ENCODE data around the gene ITGA7.

ITGA7 gene

DNA sequence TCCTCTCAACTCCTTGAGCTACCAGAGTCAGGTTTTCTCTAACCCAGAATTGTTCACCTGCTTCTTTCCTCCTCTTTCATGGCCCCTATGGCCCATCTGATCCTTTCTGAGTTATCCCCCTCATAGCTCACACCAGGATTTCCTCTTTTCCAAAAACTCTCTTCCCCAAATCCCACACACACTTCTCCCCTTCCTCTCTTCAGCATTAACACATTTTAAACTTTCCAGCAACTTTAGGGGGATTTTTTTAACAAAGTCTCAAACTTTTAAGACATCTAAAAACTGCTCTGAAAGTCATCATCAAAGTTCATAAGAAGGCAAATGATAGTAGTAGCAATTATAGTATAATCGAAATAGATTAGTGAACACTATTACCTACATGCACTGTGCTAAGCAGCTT, 63.1 kb downstream of the ITGA7 start:
- POLR2A ChIA-PET (ENCODE audit: low non-redundant PET) = no interaction called here
- no peak overlapping the region for H3K27ac ChIP-seq
- CTCF ChIA-PET = interaction anchor here (0.6 to 1.4 kb wide), 4 partner anchors 11 to 90 kb away, joined by 3 to 6 read pairs (median 4); partner anchors contain the start of gene RDH5
- no peak for DNase-seq (ENCODE audit: low spot score)
- TF ChIP-seq, protein P1, sequence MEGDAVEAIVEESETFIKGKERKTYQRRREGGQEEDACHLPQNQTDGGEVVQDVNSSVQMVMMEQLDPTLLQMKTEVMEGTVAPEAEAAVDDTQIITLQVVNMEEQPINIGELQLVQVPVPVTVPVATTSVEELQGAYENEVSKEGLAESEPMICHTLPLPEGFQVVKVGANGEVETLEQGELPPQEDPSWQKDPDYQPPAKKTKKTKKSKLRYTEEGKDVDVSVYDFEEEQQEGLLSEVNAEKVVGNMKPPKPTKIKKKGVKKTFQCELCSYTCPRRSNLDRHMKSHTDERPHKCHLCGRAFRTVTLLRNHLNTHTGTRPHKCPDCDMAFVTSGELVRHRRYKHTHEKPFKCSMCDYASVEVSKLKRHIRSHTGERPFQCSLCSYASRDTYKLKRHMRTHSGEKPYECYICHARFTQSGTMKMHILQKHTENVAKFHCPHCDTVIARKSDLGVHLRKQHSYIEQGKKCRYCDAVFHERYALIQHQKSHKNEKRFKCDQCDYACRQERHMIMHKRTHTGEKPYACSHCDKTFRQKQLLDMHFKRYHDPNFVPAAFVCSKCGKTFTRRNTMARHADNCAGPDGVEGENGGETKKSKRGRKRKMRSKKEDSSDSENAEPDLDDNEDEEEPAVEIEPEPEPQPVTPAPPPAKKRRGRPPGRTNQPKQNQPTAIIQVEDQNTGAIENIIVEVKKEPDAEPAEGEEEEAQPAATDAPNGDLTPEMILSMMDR (conservative IDR thresholded peaks at IDR 0.05; ENCODE audit: low read depth) = no peak

- no peak overlapping the region for H3K27ac ChIP-seq
- no peak for DNase-seq (ENCODE audit: low spot score)
- CTCF ChIA-PET = no interaction called here
- POLR2A ChIA-PET (ENCODE audit: low non-redundant PET) = no interaction called here
- TF ChIP-seq, protein P1 (conservative IDR thresholded peaks at IDR 0.05; ENCODE audit: low read depth) = no peak
These were observed 65.0 kb downstream of the ITGA7 start for GRCh38 chr12:55642669-55643068.

GRCh38 chr12:55642267-55642666, 65.4 kb downstream of the ITGA7 start:
- no peak overlapping the region for H3K27ac ChIP-seq
- ChIA-PET CTCF (no interaction called here), POLR2A (ENCODE audit: low non-redundant PET) (no interaction called here)
- TF ChIP-seq, protein P1 (conservative IDR thresholded peaks at IDR 0.05; ENCODE audit: low read depth) = no peak
- no peak for DNase-seq (ENCODE audit: low spot score)

DNA sequence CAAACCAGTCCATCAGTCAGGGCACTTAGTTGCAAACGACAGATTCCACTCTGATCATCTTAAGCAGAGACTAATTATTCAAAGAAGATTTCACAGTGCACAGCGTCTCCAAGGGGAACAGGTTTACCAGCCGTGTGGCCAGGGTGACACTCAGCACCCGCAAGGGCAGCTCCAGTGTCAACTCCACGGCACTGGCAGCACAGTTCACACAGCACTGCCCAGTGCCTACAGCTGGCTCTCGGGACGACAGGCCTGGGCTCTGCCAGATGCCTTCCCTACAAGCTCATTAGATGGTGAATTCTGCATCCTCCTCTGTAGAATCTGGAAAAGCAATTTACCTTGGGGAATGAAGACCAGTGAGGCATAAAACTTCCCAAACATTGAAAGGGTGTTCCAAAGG, 66.1 kb downstream of the ITGA7 start:
- DNase-seq (ENCODE audit: low spot score) = no peak
- ChIA-PET POLR2A (ENCODE audit: low non-redundant PET) (no interaction called here), CTCF (no interaction called here)
- TF ChIP-seq, protein P1 (conservative IDR thresholded peaks at IDR 0.05; ENCODE audit: low read depth) = no peak
- H3K27ac ChIP-seq = no peak overlapping the region

GRCh38 chr12:55637467-55637866, 70.2 kb downstream of the ITGA7 start:
- no peak overlapping the region for H3K27ac ChIP-seq
- ChIA-PET CTCF (interaction anchor here (0.6 kb wide), 2 partner anchors 301 to 494 kb away, joined by 3 read pairs; no protein-coding TSS in a partner anchor), POLR2A (ENCODE audit: low non-redundant PET) (no interaction called here)
- TF ChIP-seq, protein P1 (conservative IDR thresholded peaks at IDR 0.05; ENCODE audit: low read depth) = no peak
- no peak for DNase-seq (ENCODE audit: low spot score)

DNA sequence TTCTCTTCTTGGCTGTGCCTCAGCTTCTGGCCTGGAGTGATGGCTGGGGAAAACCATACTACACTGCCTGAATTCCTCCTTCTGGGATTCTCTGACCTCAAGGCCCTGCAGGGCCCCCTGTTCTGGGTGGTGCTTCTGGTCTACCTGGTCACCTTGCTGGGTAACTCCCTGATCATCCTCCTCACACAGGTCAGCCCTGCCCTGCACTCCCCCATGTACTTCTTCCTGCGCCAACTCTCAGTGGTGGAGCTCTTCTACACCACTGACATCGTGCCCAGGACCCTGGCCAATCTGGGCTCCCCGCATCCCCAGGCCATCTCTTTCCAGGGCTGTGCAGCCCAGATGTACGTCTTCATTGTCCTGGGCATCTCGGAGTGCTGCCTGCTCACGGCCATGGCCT, 70.9 kb downstream of the ITGA7 start, which contains the start of gene OR10P1:
OR10P1 (plus strand) TSS at position 40 of the 400 bp plus-strand sequence; CDS start at position 40, 0 bp downstream.
- no peak within 1 kb of the TSS for H3K27ac ChIP-seq
- ChIA-PET CTCF (interaction anchor here (0.6 kb wide), 2 partner anchors 300 to 493 kb away, joined by 3 read pairs; no protein-coding TSS in a partner anchor), POLR2A (ENCODE audit: low non-redundant PET) (no interaction called here)
- TF ChIP-seq, protein P1 (conservative IDR thresholded peaks at IDR 0.05; ENCODE audit: low read depth) = no peak
- no peak for DNase-seq (ENCODE audit: low spot score)

All from RWPE1 (cell line).